Mucosa of stomach (tissue), 1 donor: Measurements from ENCODE around the gene NUP35.
"Not testable (repeated sequence)": the region's sequence is repeated elsewhere in the genome, so short reads cannot be mapped to it uniquely, and the experiment has no call there.

Source experiments
- H3K27me3 ChIP-seq: one replicate; pipeline ENCODE4 v1.7.0; 2013; ENCODE audit warnings: mild to moderate bottlenecking, low read length; ENCODE audit not compliant: control insufficient read depth, insufficient read depth
- H3K36me3 ChIP-seq: one replicate; pipeline ENCODE4 v1.7.0; 2013; ENCODE audit warnings: low read length; ENCODE audit not compliant: control insufficient read depth, insufficient read depth
- H3K4me1 ChIP-seq: one replicate; pipeline ENCODE4 v1.7.0; 2013; ENCODE audit warnings: mild to moderate bottlenecking, low read length; ENCODE audit not compliant: control insufficient read depth, insufficient read depth
- H3K4me3 ChIP-seq: one replicate; pipeline ENCODE4 v1.7.0; 2013; ENCODE audit warnings: low read length
- H3K9ac ChIP-seq: one replicate; pipeline ENCODE4 v1.7.0; 2013; ENCODE audit warnings: mild to moderate bottlenecking, low read length, moderate library complexity
- H3K9me3 ChIP-seq: one replicate; pipeline ENCODE4 v1.7.0; 2013; ENCODE audit warnings: mild to moderate bottlenecking, low read length, moderate library complexity; ENCODE audit not compliant: control insufficient read depth
- donor health status: Pancreatic carcinoma.

The NUP35 gene

GRCh38 chr2:183152280-183152679 lies 28.0 kb downstream of the NUP35 start:
- not testable (repeated sequence) for H3K9me3 ChIP-seq, H3K27me3 ChIP-seq, H3K36me3 ChIP-seq, H3K4me1 ChIP-seq, H3K4me3 ChIP-seq, H3K9ac ChIP-seq

DNA sequence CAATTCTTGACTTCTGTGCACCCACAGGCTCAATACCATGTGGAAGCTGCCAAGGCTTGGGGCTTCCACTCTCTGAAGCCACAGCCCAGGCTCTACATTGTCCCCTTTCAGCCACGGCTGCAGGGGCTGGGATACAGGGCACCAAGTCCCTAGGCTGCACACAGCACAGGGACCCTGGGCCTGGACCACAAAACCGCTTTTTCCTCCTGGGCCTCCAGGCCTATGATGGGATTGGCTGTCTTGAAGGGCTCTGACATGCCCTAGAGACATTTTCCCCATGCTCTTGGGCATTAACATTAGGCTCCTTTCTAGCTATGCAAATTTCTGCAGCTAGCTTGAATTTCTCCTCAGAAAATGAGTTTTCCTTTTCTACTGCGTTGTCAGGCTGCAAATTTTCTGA lies 29.7 kb downstream of the NUP35 start:
- Histone ChIP-seq H3K9me3 (no peaks in the 10 kb centered on the region), H3K9ac (no peak overlapping the region), H3K27me3 (no peaks in the 10 kb centered on the region), H3K4me1 (no peaks in the 10 kb centered on the region), H3K4me3 (no peak overlapping the region), H3K36me3 (no peaks in the 10 kb centered on the region)

GRCh38 chr2:183154772-183155171 lies 30.5 kb downstream of the NUP35 start:
- not testable (repeated sequence) for H3K27me3 ChIP-seq, H3K4me3 ChIP-seq, H3K36me3 ChIP-seq, H3K9me3 ChIP-seq, H3K4me1 ChIP-seq, H3K9ac ChIP-seq

GRCh38 chr2:183157131-183157530 lies 32.9 kb downstream of the NUP35 start:
- no peak overlapping the region for H3K9ac ChIP-seq
- H3K36me3 ChIP-seq: no peaks in the 10 kb centered on the region
- H3K4me3 ChIP-seq: no peak overlapping the region
- no peaks in the 10 kb centered on the region for H3K4me1 ChIP-seq
- H3K27me3 ChIP-seq: no peaks in the 10 kb centered on the region
- no peaks in the 10 kb centered on the region for H3K9me3 ChIP-seq

- Histone ChIP-seq H3K27me3 (no peaks in the 10 kb centered on the region), H3K9ac (no peak overlapping the region), H3K4me1 (no peaks in the 10 kb centered on the region), H3K36me3 (no peaks in the 10 kb centered on the region), H3K4me3 (no peak overlapping the region), H3K9me3 (no peaks in the 10 kb centered on the region)
These were observed 38.1 kb downstream of the NUP35 start for GRCh38 chr2:183162362-183162761.

DNA sequence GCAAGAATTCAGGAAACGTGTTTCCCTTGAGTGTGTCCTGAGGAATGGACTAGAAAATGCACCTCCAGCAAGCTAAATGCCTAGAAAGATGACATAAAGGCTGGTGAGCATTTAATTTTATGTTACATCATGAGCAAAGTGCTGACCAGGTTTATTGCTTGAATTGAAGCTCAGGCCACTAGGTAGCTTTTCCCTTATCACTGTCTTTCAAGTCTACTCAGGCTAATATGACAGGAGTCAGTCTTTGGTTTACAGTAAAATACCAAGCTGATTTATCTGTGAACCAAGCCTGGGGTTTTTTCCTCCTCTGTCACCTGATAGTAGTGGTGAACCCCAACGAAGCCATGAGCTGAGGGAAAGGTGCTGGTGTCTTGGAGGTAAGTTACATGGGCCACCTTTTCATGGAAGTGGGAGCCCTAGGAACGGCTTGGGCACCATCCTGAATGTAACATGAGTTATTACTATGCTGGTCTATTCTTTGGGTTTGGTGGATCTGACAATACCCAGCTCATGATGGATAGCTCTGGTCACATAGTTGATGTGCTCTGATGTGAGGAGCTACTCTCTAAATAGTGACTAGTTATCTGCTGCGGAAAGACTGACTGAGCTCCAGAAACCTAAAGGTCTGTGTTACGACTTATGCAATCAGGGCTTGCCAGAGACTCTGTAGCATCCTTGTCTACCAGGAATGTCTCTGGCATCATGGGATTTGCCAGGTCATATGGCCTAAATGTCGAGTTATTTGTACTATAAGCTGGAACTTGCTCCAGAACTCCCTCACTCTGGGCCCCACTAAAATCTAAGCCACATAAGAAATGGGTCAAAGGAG lies 39.8 kb downstream of the NUP35 start:
- Histone ChIP-seq H3K9ac (no peak overlapping the region), H3K4me3 (no peak overlapping the region), H3K4me1 (no peaks in the 10 kb centered on the region), H3K36me3 (no peaks in the 10 kb centered on the region), H3K27me3 (no peaks in the 10 kb centered on the region), H3K9me3 (no peaks in the 10 kb centered on the region)

- Histone ChIP-seq H3K36me3 (no peaks in the 10 kb centered on the region), H3K4me1 (no peaks in the 10 kb centered on the region), H3K4me3 (no peak overlapping the region), H3K27me3 (no peaks in the 10 kb centered on the region), H3K9me3 (no peaks in the 10 kb centered on the region), H3K9ac (no peak overlapping the region)
These were observed 40.4 kb downstream of the NUP35 start for GRCh38 chr2:183164650-183165015.

GRCh38 chr2:183166210-183166609 lies 42.0 kb downstream of the NUP35 start:
- Histone ChIP-seq H3K36me3 (no peaks in the 10 kb centered on the region), H3K9me3 (no peaks in the 10 kb centered on the region), H3K27me3 (no peaks in the 10 kb centered on the region), H3K4me3 (no peak overlapping the region), H3K9ac (no peak overlapping the region), H3K4me1 (no peaks in the 10 kb centered on the region)

DNA sequence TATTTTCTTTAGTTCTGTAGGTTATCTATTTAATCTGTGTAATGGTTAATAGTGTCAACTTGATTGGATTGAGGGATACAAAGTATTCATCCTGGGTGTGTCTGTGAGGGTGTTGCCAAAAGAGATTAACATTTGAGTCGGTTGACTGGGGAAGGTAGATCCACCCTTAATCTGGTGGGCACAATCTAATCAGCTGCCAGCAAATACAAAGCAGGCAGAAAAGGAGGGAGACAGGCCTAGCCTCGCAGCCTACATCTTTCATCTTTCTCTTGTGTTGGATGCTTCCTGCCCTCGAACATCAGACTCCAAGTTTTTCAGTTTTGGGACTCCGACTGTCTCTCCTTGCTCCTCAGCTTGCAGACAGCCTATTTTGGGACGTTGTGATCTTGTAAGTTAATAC lies 42.7 kb downstream of the NUP35 start:
- not testable (repeated sequence) for H3K9ac ChIP-seq, H3K4me1 ChIP-seq, H3K27me3 ChIP-seq, H3K36me3 ChIP-seq, H3K4me3 ChIP-seq, H3K9me3 ChIP-seq

- Histone ChIP-seq H3K9ac (no peak overlapping the region), H3K27me3 (no peaks in the 10 kb centered on the region), H3K9me3 (no peaks in the 10 kb centered on the region), H3K4me3 (no peak overlapping the region), H3K4me1 (no peaks in the 10 kb centered on the region), H3K36me3 (no peaks in the 10 kb centered on the region)
These were observed 48.1 kb downstream of the NUP35 start for GRCh38 chr2:183172220-183172887.

GRCh38 chr2:183179156-183179555 lies 54.9 kb downstream of the NUP35 start:
- H3K36me3 ChIP-seq: no peaks in the 10 kb centered on the region
- H3K9ac ChIP-seq: no peak overlapping the region
- H3K27me3 ChIP-seq: no peaks in the 10 kb centered on the region
- H3K4me3 ChIP-seq: no peak overlapping the region
- H3K9me3 ChIP-seq: no peaks in the 10 kb centered on the region
- H3K4me1 ChIP-seq: no peaks in the 10 kb centered on the region

DNA sequence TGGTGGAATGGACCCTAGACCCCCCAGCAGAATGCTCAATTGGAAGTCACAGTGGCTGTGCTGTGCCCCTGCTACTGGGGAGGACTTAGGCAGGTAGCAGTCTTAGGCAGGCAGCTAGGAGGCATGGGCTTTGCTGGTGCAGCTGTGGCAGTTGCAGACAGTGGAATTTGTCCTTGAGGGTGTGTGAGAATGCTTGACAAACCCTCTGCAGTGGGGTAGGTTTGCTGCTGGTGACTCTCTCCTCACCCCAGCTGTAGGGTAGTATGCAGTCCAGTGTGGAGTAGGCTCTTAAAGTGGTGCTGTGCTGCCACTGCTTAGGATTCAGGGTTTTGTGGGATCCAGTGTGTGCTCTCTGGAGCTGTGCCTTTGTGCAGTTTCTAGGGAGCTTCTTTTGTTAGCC lies 61.3 kb downstream of the NUP35 start:
- Histone ChIP-seq H3K27me3 (no peaks in the 10 kb centered on the region), H3K9ac (no peak overlapping the region), H3K4me1 (no peaks in the 10 kb centered on the region), H3K9me3 (no peaks in the 10 kb centered on the region), H3K36me3 (no peaks in the 10 kb centered on the region), H3K4me3 (no peak overlapping the region)
